NCI-H510A (cell line): ENCODE data around the gene KIF26B.
"Not testable (repeated sequence)": the region's sequence is repeated elsewhere in the genome, so short reads cannot be mapped to it uniquely, and the experiment has no call there.

Experiments used
- DNase-seq: peaks from one replicate; lab custom pipeline; 2025; lab: John Stamatoyannopoulos, UW

Gene KIF26B

GRCh38 chr1:245386297-245386971 is 231.6 kb downstream of the KIF26B start:
- no peak for DNase-seq

DNA sequence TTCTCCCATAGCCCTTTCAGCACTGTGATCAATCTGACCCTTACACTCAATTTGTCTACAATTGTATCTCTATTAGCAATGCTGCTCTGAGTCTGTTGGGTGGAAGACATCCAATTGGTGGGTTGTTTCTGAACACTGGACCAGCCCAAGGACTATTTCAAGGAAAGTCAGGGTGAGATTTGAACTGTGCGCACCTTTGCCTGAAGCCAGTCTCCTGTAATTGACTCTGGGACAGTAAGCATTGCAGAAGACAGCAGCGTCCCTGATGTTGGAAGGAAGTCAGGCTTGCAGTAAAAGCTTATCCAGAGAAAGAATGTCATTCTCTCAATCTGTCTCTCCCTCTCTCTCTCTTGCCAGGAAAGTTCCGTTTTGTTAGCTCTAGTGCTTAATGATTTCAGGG is 233.9 kb downstream of the KIF26B start:
- no peak for DNase-seq

DNA sequence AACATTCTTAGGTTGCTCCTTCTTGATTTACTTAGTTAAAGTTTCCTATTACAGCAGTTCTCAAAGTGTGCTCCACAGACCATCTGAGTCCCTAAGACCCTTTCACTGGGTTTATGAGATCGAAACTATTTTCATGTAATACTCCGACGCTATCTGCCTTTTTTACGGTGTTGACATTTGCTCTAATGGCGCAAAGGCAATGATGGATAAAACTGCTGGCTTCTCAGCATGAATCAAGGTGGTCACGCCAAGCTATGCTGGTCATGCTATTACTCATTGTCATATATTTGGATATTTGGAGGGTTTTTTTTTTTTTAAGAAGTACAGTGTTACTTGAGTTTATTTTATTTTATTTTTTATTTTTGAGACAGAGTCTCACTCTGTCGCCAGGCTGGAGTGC is 235.1 kb downstream of the KIF26B start:
- DNase-seq, result no peak

- no peak for DNase-seq
Measured at GRCh38 chr1:245390975-245391374, 236.2 kb downstream of the KIF26B start.

GRCh38 chr1:245393694-245394093 is 238.9 kb downstream of the KIF26B start:
- no peak for DNase-seq

- no peak for DNase-seq
Measured at GRCh38 chr1:245395680-245396079, 240.9 kb downstream of the KIF26B start.

DNA sequence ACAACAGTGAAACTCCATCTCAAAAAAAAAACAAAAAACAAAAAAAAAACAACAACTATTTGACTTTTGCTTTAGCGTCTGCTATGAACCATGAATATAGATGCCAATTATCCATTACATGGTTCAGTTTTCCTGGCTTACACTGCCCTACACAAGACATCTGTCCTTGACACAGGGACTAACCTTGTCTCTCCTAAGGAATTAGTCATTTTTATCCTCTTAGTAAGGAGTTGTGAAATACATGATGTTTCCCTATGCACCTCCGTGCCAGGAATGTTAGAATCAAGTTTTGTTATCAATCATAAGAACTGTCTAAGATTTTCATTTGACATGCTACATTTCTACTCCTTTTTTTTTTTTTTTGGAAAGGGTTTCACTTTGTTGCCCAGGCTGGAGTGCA is 241.8 kb downstream of the KIF26B start:
- DNase-seq, result no peak

DNA sequence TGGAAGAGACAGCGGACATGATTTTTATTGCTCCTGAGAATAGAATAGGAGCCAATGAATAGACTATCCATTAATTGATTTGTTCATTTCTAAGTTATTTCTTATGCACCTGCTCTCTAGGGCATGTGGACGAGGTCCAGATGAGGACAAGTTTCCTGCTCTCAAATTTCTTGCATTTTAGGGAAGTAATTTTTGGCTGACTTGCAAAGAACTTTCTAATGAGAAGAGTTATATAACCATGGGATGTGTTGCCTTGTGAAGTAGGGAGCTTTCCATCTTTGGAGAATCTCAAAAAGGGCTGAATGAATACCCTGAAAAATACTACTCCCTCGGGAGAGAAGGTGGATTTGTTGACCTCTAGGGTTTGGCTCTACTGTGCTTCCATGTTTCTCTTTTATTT is 243.0 kb downstream of the KIF26B start:
- no peak for DNase-seq

DNA sequence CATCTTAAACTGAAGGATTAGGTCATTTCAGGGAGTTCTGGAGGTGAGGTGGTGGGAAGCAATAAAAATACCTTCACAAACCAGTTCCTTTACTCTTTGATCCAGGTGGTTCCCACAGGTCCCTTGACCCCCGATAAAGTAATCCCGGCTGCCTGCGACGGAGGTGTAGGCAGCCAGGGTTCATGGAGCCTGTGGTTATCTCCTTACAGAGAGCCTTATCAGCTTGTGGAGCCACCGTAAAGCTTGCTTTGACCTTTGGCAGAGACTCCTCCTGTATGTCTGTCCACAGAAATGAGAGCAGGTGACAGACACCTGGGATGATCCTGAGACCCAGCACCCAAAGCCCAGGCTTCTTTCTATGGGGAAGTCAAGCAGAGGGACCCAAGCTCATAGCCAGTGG is 243.4 kb downstream of the KIF26B start:
- no peak for DNase-seq

- no peak for DNase-seq
Measured at GRCh38 chr1:245401881-245402587, 247.2 kb downstream of the KIF26B start.

DNA sequence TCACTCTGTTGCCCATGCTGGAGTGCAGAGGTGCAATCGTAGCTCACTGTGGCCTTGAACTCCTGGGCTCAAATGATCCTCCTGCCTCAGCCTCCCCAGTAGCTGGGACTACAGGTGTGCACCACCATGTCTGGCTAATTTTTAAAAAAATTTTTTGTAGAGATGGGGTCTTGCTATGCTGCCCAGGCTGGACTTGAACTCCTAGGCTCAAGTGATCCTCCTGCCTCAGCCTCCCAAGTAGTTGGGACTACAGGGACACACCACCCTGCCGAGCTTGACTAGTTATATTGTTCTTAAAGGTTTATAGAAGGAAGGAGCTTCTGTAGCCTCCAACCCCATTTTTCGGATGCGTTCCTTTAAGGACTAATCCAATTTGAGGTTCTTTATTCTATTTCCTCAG is 248.2 kb downstream of the KIF26B start:
- not testable (repeated sequence) for DNase-seq

DNA sequence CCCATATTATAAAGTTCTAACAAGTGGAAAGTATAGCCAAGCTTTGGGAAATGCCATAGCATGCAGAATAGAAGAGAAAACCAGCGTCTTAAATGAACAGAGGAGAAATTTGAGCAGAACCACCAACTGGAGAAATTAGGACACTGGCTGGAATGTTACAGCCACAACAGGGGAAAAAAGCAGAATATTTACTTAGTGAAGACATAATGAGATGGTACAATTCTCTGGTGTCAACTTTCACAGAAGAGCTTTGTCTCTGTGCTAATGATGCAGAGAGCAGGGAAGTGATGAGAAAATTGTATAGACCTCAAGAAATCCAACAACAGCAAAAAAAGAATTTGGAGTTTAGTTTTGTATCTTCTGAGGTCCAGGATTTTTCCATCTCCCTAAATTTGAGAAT is 249.7 kb downstream of the KIF26B start:
- DNase-seq, result no peak

- DNase-seq, result no peak
Measured at GRCh38 chr1:245404952-245405351, 250.2 kb downstream of the KIF26B start.

DNA sequence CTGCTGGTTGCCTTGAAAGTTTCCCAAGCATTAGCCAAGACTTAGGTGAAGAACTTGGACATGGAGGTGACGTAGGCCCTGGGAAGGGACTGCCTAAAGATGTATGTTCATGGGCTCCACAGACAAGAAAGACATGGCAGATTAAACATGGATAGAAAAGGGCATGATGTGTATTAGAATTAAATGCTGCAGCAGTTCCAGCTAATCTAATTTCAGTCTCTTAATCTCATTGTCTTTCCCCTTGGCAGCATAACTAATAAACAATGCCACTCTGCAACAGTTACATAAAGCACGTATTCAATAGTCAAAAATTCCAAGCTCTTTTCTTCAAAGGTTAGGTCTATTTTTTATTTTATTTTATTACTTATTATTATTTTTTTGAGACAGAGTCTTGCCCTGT is 251.6 kb downstream of the KIF26B start:
- no peak for DNase-seq

GRCh38 chr1:245407983-245408382 is 253.2 kb downstream of the KIF26B start:
- no peak for DNase-seq

- no peak for DNase-seq
Measured at GRCh38 chr1:245409341-245410195, 254.8 kb downstream of the KIF26B start.

DNA sequence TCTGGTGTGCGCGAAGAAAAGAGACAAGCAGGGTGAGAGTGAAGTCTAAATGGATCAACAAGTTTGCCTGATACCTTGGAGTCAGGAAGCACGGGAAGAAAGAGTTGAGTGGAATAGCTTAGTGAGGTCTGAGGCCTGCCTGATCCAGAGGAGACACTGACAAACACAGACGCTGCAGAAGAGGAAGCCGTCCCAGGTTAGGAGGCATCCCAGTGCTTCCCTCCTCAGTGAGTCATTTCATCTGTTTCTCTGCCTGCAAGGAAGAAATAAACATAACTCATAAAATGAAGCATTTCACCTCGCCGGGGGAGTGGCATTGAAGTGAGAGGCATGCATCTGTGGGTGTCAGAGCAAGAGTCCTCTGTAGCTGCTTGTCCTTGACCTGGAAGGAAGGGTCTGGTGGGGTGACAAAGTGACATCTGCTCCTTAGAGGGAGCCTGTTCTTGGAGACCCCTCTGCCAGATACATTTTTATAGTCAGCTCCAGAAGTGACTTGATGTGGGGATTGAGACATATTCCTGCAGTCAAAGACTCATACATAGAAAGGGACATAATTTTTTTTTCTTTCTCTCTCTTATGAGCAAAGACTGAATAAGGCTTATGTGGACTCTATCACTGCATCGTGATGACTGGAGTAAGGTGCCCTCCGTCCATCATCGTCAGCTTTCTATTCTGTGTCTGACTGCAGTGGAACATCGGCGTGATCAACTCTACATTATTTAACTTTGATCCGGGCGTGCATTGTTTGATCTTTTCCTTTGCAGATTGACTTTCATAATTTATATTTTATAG is 256.7 kb downstream of the KIF26B start:
- no peak for DNase-seq

GRCh38 chr1:245412306-245412705 is 257.5 kb downstream of the KIF26B start:
- DNase-seq, result no peak

DNA sequence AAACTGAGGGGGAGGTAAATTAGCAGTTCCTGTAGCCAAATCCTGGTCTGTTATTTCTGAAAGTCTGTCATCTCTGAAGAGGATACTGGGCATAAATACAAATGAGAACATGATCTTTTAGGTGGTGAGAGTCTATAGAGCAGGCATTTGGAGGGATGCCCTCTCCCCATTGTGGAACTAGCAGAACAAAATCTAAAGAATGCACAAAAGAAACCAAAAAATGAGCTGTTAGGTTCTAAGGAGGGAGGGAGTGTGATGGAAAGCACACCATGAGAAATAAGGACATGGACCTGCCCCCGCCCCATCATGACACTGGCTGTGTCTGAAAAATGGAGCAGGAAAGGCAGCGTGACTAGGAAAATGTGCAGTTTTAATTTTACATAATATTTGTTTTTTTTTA is 262.0 kb downstream of the KIF26B start:
- no peak for DNase-seq

DNA sequence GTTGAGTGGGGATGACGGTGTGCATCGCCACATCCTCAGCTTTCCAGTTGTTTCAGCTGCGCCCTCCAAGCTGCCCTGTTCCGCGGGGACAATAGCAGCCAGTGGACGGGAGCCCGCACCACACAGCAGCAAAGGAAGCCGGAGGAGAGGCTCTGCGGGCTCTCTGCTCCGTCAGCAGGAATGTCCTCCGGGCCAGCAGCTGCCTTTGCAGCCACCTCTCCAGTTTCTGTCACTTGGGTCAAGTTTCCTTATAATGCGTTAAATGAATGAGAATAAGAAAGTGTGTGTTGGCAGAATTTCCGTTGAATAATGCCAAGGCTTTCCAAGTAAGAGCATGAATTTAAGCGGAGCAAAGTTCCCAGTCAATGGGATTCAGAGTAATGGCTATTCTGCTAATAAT is 263.3 kb downstream of the KIF26B start:
- DNase-seq, result no peak

DNA sequence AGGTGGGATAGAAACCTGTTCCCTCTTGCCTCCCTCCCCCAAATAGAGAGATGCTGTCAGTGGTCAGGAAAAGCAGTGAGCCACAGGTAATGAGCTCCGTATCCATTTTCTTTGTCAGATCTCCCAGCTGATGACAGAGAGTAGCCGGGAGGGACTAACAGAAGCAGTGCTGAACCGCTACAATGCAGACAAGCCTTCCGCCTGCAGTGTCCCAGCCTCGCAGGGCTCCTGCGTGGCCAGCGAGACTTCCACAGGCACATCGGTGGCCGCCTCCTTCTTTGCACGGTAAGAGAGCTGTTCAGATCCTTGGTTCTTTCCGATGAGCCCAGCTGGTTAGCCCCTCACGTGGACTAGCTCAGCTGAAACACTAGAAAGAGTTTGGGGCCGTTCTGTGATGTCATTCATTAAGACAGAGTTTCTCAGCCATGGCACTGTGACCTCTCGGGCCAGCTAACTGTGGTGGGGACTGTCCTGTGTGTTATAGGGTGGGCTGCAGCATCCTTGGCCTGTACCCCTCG is 264.7 kb downstream of the KIF26B start:
- DNase-seq, result no peak

GRCh38 chr1:245419989-245420388 is 265.2 kb downstream of the KIF26B start:
- DNase-seq, result no peak
